HG02763 (cell line): Measurements from ENCODE around the gene ZNF618.

Source experiments
- ATAC-seq: cut with Tn5 transposase; IDR thresholded peaks from one replicate; pipeline ENCODE4 v1.9.1; 2021; ENCODE audit warnings: mild to moderate bottlenecking, moderate library complexity; ENCODE audit not compliant: unreplicated experiment

The ZNF618 gene

DNA sequence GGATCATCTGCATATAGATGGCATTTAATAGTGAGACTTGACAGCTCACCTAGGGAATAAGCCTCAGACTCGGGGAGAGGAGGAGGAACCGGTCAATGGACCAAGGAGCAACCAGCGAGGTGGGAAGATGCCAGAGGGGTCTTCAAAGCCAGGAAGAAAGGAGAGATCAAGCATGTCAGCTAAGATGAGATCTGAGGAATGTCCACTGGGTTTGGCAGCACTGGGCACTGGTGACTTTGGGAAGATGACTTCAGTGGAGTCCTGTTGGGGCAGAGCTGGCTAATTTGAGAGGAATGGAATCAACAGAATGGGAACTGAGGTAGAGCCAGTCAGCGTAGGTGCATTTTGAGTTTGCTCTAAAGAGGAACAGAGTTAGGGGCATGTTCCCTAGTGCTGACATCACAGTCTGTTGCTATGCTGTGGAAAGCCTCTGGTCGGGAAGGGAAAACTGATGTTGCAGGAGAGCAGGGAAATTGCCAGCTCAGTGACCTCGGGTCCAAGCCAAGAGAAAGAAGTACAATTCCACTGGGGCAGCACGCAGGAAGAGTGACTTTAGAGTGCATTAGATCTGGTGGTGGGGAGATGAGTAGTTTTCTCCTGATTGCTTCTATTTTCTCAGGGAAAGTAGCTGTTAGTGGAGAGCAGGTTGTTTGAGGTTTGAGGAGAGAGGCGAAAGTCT, 56.9 kb downstream of the ZNF618 start:
- no peak for ATAC-seq

- no peak for ATAC-seq
Measured at GRCh38 chr9:113933671-113934070, 57.6 kb downstream of the ZNF618 start.

DNA sequence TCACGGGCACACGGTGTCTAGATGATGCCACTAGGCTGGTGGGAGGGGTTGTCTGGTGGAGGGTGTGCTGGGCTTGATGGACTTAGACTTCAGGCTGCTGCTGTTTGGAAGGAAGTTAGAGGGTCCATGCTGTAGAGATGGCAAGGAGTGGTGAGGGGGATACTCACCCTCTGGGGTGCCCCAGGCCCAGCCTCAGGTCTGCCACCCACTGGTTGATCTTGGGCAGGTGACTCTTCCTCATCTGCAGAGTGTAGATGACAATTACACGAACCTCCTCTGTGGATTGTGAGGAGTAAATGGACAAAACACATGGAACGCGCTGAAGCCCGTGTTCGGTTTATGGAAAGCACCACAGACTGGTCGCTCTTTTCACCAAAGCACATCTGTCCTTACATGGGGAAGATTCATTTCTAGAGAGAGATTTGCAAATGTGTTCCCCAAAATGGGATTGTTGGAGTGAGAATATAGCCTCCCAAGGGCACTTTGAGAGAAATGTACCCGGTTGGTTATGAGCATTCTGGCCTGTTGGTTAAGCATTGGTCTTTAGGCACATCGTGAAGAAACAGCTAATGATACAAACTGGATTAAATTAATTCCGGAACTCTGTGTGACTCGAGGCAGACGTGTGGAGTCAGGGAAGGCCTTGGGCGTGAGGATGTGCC, 58.2 kb downstream of the ZNF618 start:
- ATAC-seq = no peak

DNA sequence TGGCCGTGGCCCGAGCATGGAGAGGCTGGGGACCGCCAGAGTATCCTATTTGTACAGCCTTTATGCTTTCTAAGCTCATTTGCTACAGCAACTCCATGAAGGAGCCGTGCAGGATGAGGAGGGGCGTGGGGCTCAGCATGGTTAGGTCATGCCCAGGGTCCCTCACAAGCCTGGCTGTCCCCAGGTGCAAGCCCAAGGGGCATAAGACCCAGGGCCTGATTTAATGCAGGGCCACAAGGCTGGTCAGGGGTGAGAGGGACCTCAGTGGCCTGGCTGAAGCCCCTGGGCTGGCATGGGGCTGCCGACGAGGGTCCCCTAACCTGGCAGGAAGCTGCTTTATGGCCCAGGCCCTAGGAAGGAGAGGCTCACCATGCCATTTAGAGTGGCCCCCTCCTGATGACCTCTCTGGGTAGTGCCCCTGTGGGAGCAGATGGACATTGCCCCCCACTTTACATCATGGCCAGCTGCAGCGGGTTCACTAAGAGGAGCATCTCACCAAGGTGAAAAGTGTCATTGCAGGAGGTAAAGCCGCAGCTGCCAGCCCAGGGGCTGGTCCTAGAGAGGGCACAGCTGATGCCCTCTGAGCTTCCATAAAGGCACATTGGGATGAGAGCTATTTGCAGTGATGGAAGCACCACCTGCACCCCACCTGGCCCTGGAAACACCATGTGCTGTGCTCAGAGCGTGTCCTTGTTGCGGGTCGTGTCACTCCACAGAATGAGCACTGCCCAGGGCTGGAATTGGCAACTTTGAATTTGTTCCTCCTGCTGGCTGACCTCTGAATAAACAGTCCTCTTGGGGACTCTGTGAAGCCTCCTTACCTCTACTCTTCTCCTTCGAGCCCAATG, 58.9 kb downstream of the ZNF618 start:
- ATAC-seq = no peak

GRCh38 chr9:113935677-113936380, 59.7 kb downstream of the ZNF618 start:
- no peak for ATAC-seq

DNA sequence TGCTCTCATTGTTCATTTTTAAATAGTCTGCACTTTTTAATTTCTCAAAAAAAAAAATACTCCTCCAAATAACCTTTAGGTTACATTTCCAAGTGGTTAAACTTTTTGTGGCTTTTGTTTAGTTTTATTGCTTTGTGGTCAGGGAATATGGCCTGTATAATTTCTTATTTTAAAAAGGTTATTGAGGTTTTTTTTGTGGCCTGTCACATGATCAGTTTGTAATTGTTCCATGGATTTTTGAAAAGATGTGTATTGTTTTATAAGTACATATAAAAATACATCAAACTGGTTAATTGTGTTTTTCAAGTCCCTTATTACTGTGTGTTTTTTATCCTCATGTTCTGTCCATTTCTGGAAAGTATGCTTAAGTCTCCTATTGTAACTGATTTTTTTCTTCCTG, 64.0 kb downstream of the ZNF618 start:
- ATAC-seq = no peak

DNA sequence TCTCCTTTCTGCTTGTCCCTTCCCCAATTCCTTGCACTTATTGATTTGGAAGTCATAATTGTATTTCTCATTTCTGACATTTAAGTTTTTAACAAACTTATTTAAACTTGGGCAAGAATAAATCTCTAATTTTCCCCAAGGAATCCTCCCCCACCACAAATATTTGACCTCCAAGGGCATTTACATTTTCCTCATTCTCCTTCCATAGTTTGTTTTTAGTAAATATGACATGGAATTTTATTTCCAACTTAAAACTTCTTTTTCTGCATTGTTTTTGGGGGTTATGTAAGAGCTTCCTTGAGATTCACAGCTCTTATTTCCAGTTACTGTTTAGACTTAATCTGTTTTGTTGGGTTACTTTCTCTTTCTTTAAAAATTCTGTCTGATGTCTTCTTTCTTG, 64.9 kb downstream of the ZNF618 start:
- no peak for ATAC-seq

GRCh38 chr9:113941526-113941925, 65.4 kb downstream of the ZNF618 start:
- no peak for ATAC-seq

DNA sequence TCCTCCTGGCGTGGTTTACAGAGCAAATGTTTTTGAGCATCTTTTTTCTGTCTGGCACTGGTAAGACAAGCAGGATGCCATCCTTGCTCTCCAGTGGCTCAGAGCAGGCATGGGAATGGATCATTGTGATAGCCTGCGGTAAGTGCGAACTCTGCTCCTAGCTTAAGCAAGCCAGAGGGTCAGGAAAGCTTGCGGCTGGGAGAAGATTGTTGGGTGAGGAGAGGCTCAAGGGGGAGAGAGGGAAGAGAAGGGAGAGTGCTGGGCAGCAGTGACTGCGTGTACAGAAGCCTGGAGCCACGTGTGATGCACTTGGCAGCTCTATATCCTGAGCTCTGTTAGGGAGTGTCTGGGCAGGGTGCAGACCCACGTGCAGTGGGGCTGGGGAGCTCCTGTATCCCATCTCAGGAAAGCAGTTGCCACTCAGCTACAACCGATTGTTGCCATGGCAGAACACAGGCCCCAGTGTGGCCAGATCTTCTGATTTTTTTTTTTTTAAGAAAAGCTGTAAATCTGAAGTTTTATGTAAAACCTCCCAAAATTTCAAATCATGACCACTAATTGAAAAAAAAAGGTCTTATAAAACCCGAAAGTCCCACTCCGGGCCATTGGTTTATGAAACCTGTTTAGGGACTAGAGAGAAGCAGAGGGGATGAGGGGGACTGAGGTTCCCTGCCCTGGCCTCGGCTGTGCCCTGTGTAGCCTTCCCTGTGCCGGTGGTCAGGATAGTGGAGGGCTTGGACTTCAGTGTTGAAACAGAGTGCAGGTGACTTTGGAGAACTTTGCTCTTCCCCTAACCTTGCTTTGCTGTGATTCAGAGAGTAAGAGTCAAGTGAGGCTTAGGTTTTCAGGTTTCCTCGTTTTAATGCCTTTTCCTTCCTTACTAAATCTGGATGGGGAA, 67.3 kb downstream of the ZNF618 start:
- ATAC-seq = no peak

- ATAC-seq = no peak
Measured at GRCh38 chr9:113945784-113946183, 69.7 kb downstream of the ZNF618 start.

DNA sequence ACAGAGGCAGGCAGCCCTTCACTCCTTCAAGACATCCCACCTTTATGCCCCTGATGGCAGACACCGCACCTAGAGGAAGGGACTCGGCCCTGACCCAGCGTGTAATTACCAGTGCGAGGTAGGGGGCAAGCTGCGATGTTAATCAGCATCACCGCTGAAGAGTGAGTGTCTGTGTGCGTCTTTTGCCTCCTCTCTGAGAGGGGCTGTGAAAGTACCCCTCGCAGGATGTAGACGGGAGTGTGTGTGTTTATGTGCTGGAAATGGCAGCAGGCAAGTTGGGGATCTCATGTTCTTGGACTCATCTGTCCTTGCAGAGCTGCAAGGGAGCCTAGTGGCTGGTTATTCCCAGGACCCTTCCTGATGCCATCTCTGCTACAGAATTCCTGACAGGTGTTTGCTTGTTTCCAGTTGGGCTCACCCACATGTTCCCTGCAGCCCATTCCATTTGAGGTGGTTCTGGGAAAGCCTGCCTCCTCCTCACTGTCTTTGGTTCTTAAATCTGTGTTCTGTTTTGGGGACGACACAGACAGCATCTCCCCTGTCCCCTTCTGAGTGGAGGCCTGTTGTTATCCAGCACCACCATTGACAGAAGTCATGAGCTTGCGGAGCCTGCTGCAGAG, 70.5 kb downstream of the ZNF618 start:
- ATAC-seq = no peak

GRCh38 chr9:113947941-113948340, 71.8 kb downstream of the ZNF618 start:
- no peak for ATAC-seq

GRCh38 chr9:113948891-113949570, 72.9 kb downstream of the ZNF618 start:
- ATAC-seq = no peak

GRCh38 chr9:113949571-113950078, 73.5 kb downstream of the ZNF618 start:
- no peak for ATAC-seq

DNA sequence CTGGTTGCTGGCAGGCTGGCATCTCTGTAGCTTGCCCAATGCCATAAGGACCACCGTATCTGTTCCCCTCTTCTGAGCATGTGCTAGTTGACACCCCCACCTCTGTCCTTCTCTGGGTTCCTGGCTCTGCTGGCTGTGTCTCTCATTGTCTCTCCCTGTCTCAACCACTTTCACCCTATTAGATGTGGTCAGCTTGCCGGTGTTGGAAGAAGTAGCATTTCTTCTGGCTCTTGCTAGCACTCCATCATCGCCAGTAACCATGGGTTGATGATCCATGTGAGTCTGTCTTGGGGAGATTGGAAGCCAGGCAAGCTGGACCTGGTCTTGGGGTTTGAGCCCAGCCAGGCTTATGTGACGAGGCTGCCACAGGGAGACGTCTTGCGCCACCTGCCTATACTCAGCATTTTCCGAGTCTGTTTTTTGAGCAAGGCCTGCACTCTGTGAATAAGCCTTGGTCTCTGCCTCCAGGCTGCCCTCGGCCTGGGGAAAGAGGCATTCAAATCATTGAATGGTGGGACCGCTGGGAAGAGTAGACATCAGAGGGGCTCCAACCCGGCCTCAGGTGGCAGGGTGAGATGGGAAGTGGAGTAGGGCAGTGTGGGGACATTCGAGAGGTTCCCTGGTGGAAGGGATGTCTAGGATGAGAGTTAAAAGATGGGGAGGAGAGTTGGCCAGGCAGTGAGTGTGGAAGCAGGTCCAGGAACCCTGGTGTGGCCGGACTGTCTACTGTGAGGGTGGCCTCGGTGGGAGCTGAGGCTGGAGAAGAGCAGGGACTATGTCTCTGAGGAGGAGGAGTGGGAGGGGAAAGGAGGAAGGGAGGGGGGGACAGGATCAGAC, 74.3 kb downstream of the ZNF618 start:
- no peak for ATAC-seq

DNA sequence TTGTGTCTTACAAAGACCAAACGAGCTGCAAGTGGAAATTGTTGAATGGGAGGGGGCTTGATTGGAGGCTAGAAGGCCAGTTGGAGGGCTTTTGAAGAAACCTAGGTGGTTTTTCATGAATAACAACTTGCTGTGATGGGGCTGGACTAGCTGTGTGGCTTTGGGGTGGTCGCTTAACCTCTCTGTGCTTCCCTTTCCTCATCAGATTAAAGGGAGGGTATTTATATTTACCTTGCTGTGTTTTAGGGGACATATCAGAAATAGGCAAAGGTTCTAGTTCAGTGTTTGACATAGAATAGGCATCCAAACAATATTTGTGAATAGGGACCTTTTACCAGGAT, 74.9 kb downstream of the ZNF618 start:
- no peak for ATAC-seq

DNA sequence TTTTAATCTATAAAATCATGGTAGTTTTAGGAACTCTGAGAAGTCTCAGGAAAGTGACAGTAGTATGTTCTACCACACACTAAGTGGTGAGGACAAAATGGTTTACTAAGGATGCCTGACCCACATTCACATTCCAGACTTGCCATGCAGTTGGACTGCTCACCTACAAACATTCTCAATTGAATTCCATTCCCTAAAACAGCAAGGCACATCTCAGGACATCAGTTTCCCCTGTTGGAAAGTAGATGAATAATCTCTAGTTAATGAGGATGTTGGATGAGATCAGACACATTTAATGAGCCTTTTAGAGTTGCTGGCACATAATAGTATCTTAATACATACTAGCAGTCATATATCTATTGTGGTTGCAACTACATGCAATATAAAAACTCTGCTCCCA, 76.6 kb downstream of the ZNF618 start:
- ATAC-seq = no peak

GRCh38 chr9:113953531-113953930, 77.4 kb downstream of the ZNF618 start:
- ATAC-seq = no peak
